K562 (cell line): ENCODE data around the gene B3GALT4. TPM values are rescaled to one million over a fixed set of nuclear protein-coding genes. Genes with fewer than 3 reads are reported as not detected.

Source experiments
- ARID3A ChIP-seq: IDR thresholded peaks from 2 replicates; pipeline ENCODE4 v1.6.1; 2012; ENCODE audit warnings: low read depth, low read length, improper control_type of control experiment, borderline replicate concordance
- CBX5 ChIP-seq: IDR thresholded peaks from 2 replicates; pipeline ENCODE4 v1.6.1; 2014; ENCODE audit warnings: low read depth, borderline replicate concordance
- CREB1 ChIP-seq, 2 experiments: sonication (generic) in 1 of 2; formaldehyde crosslinking in 1 of 2; IDR thresholded peaks; 2 replicates each; pipeline versions ENCODE4 v1.6.1 to v1.8.0; 2012 to 2022; ENCODE audit warnings: inconsistent platforms in 1 of 2, mild to moderate bottlenecking in 1 of 2, missing genetic modification reagents in 1 of 2, moderate library complexity in 1 of 2
- CREBBP ChIP-seq: IDR thresholded peaks from one replicate; pipeline ENCODE4 v1.6.1; 2012; ENCODE audit warnings: low read depth, mild to moderate bottlenecking, control low read depth, inconsistent platforms, low read length
- CXXC5 ChIP-seq: fragments of 250-450 bp; sonication (Bioruptor Pico); IDR thresholded peaks from 2 replicates; pipeline ENCODE4 v1.8.0; 2022; ENCODE audit warnings: inconsistent platforms, mild to moderate bottlenecking, moderate library complexity
- EGR1 ChIP-seq: fragments of 450-650 bp; conservative IDR thresholded peaks from 2 replicates; pipeline ENCODE4 v1.6.1; 2017; ENCODE audit warnings: mild to moderate bottlenecking
- HBP1 ChIP-seq: fragments of 450-650 bp; formaldehyde crosslinking; IDR thresholded peaks from 2 replicates; pipeline ENCODE4 v1.4.0; 2022; ENCODE audit warnings: missing genetic modification characterization
- JUND ChIP-seq, 2 experiments: IDR thresholded peaks; 2 replicates in 1 of 2; 3 replicates in 1 of 2; pipeline ENCODE4 v1.6.1; 2011; ENCODE audit warnings: borderline replicate concordance in 2 of 2, low read depth in 2 of 2, low read length in 2 of 2, improper control_type of control experiment in 1 of 2, missing biosample characterization in 1 of 2, missing genetic modification characterization in 1 of 2, missing genetic modification reagents in 1 of 2
- MTA2 ChIP-seq: fragments of 450-650 bp; IDR thresholded peaks from 2 replicates; pipeline ENCODE4 v1.6.1; 2016; ENCODE audit warnings: low read depth
- MTF1 ChIP-seq: fragments of 250-450 bp; sonication (Bioruptor Pico); IDR thresholded peaks from 2 replicates; pipeline ENCODE4 v1.9.0; 2021; ENCODE audit warnings: moderate library complexity, mild to moderate bottlenecking, inconsistent platforms, borderline replicate concordance
- NCOR1 ChIP-seq: fragments of 450-650 bp; IDR thresholded peaks from 2 replicates; pipeline ENCODE4 v1.6.1; 2016; ENCODE audit warnings: mild to moderate bottlenecking, moderate library complexity
- SP2 ChIP-seq: IDR thresholded peaks from 2 replicates; pipeline ENCODE4 v1.6.1; 2011; ENCODE audit warnings: mild to moderate bottlenecking, low read depth, low read length, moderate library complexity; ENCODE audit not compliant: poor library complexity, severe bottlenecking; ENCODE audit errors: extremely low read depth
- TCF7 ChIP-seq: sonication (generic); IDR thresholded peaks from 2 replicates; pipeline ENCODE4 v1.6.1; 2016; ENCODE audit warnings: antibody characterized with exemption, borderline replicate concordance
- TEAD1 ChIP-seq, 2 experiments: fragments of 450-650 bp in 1 of 2; sonication (generic) in 1 of 2; formaldehyde crosslinking; IDR thresholded peaks; 2 replicates each; pipeline versions ENCODE4 v1.4.0 to v1.8.0; 2020 to 2022; ENCODE audit warnings: mild to moderate bottlenecking in 2 of 2, missing genetic modification reagents in 1 of 2
- U2AF2 ChIP-seq: fragments of 200-400 bp; formaldehyde crosslinking; optimal IDR thresholded peaks from 2 replicates; pipeline ENCODE3; 2017; ENCODE audit warnings: low read depth, mild to moderate bottlenecking, low read length
- ZNF146 ChIP-seq: IDR thresholded peaks from one replicate; pipeline ENCODE4 v1.6.1; 2018; ENCODE audit warnings: missing compliant biosample characterization; ENCODE audit not compliant: unreplicated experiment
- ZNF384 ChIP-seq: IDR thresholded peaks from 2 replicates; pipeline ENCODE4 v1.6.1; 2012; ENCODE audit warnings: low read depth, low read length, improper control_type of control experiment
- ZNF395 ChIP-seq: fragments of 200-800 bp; sonication (Bioruptor generic); IDR thresholded peaks from 2 replicates; pipeline ENCODE4 v1.6.1; 2017; ENCODE audit warnings: missing genetic modification characterization, missing compliant biosample characterization
- ZNF589 ChIP-seq: fragments of 200-800 bp; sonication (Bioruptor generic); IDR thresholded peaks from 2 replicates; pipeline ENCODE4 v1.6.1; 2016; ENCODE audit warnings: low read depth, missing genetic modification characterization, missing compliant biosample characterization
- ZNF764 ChIP-seq: fragments of 250-450 bp; sonication (Bioruptor Pico); IDR thresholded peaks from 2 replicates; pipeline ENCODE4 v1.4.0; 2020; ENCODE audit warnings: low read depth, mild to moderate bottlenecking, moderate library complexity
- polyA plus RNA-seq, 8 experiments: library from polyadenylated mRNA; depleted of rRNA in 4 of 8; stranded (reverse) in 5 of 8; unstranded in 3 of 8; fragments of >200 nt; fragmentation: Nextera tagmentation in 2 of 8; fragmentation: Illumina TruSeq in 1 of 8; extraction: Ambion mirVana in 2 of 8; extraction: Trizol in 1 of 8; gene quantifications; 2 replicates each; pipeline versions ENCODE4 v1.2.1 to v1.2.3, GENCODE V29; 2011 to 2014; ENCODE audit warnings: inconsistent platforms in 1 of 8, missing spikeins in 1 of 8
- total RNA-seq, 7 experiments: library from RNA; depleted of rRNA in 6 of 7; stranded (reverse); fragments of >200 nt in 6 of 7; fragmentation: Illumina TruSeq in 2 of 7; extraction: Trizol in 2 of 7; gene quantifications; 2 replicates each; pipeline versions ENCODE4 v1.2.1 to v1.2.3, GENCODE V29; 2011 to 2021; ENCODE audit warnings: low replicate concordance in 1 of 7
- TF ChIP-seq, protein P1 (sequence below): fragments of 250-450 bp; sonication (Bioruptor Pico); IDR thresholded peaks from 2 replicates; pipeline ENCODE4 v1.5.0; 2021

The B3GALT4 gene
- total and polyA plus RNA-seq, 9 of the 15 experiments (the other 6 are each of a cell fraction or from before 2014, with no cell fraction given), result 0.11 to 1.3 (median 0.53) TPM; not detected in 1

DNA sequence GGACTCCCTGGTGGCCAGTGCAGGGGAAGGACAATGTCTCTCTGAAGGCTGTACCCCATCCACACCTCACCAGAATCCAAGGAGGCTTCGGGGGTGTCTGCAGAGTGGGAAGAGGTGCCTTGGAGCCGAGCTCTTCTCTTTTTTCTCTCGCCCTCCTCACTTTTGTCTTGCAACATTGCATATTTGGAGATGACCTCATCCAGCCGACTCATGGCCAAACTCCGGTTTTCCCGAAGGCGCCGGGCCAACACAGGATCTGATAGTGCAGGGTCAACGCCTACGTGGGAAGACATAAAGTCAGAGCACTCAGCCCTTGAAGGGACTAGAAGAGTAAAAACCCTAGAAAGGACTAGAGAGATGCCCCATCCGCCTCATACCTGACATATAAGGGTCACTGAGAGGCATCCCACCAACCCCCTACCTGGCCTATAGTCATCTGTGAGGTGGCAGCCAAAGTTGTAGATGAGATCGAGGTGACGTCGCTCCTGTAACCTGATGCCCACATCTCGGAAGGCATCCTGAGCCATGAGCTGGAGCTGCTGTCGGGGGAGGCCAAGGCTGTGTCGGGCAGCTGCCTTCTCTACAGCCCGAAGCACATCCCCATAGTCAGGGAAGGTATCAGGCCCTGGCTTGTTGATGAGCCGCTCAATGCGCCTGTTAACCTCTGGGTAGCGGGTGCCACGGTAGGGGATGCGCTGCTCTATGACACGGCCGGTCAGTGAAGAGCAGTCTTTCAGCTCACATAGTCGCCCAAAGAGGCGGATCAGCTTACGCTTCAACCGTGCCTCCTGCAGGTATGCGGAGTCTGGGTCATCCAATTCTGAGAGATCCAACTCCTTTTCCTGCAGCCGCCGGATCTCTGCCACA, 43.6 kb downstream of the B3GALT4 start (continued):
- TF ChIP-seq MTF1 (CRISPR knock-in tag) (no peak), CREBBP (no peak), JUND (IDR thresholded peaks at IDR 0.05; ENCODE audit: borderline replicate concordance, low read depth, low read length) (peak; percentile 94), JUND (tag; IDR thresholded peaks at IDR 0.05; ENCODE audit: borderline replicate concordance, low read depth, low read length) (peak; percentile 86), MTA2 (no peak), U2AF2 (no peak), SP2 (no peak), CBX5 (no peak), ZNF589 (CRISPR knock-in tag) (no peak), ZNF764 (no peak), TEAD1 (CRISPR knock-in tag; IDR thresholded peaks at IDR 0.05) (peak in 1 of 2 experiments; percentile 57; a peak in 1 of 4 replicates), EGR1 (peak; percentile 78), ARID3A (no peak), ZNF384 (no peak), HBP1 (CRISPR knock-in tag) (no peak), CREB1 (IDR thresholded peaks at IDR 0.05) (no peak), CREB1 (CRISPR knock-in tag; IDR thresholded peaks at IDR 0.05) (peak; percentile 48; the same call in 1 of the 2 replicates), CXXC5 (CRISPR knock-in tag) (peak; percentile 63), TCF7 (no peak), ZNF146 (CRISPR knock-in tag) (no peak), ZNF395 (no peak), NCOR1 (no peak)
- TF ChIP-seq, protein P1, sequence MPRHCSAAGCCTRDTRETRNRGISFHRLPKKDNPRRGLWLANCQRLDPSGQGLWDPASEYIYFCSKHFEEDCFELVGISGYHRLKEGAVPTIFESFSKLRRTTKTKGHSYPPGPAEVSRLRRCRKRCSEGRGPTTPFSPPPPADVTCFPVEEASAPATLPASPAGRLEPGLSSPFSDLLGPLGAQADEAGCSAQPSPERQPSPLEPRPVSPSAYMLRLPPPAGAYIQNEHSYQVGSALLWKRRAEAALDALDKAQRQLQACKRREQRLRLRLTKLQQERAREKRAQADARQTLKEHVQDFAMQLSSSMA (CRISPR knock-in tag), result no peak
